ENCODE data around the gene CDC42BPA. TPM values are rescaled to one million over a fixed set of nuclear protein-coding genes. Genes with fewer than 3 reads are reported as not detected.

Gene CDC42BPA
- total and polyA plus RNA-seq, 9 of the 15 experiments (the other 6 are each of a cell fraction or from before 2014, with no cell fraction given): 8.0 to 77.5 (median 52.1) TPM

DNA sequence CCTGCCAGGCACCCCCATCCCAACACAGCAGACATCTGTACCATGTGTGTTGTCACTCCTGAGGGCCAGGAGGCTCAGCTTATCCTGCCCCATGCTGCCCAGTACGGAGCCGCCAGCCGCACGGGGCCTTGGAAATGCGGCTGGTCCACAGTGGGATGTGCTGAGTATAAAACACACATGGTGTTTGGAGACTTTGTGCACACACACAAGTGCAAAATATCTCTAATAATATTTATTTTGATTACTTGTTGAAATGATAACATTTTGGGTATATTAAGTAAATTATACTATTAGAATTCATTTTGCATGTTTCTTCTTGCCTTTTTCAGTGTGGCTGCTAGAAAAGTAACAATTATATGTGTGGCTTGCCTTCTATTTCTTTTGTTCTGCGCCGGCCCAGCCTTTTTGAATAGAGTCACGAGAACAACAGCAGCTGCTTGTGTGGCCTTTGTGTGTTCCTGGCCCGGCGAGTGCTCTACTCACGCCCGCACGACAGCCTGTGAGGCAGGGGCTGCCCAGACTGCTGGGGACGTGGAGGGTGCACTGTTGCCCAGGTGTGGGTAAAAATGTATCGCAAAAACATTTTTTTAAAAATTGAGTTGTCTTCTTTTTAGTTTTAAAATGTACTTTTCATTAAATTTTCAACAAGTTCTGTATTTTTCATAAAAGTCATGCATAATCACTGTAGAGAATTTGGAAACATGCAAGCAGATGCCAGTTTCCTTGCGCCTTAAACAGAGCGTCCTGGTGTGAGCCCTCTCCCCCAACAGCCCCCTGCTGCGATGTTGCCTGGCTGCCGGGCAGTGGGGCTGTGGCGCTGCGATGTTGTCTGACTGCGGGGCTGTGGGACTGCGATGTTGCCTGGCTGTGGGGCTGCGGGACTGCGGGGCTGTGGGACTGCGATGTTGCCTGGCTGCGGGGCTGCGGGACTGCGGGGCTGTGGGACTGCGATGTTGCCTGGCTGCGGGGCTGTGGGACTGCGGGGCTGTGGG is 342.7 kb downstream of the CDC42BPA start:
- 93% methylated on average over 22 of the region's 32 CpGs for WGBS (ENCODE audit: insufficient coverage, low coverage, missing lambda C conversion rate)

More for the DNA sequence above, 342.7 kb downstream of the CDC42BPA start:
- DNase-seq (ENCODE audit: extremely low read depth in 1 of 4, low spot score in 3 of 4) (no peak), ATAC-seq (no peak), FAIRE-seq (no peak)
- Histone ChIP-seq H3K9me3 (replicated peaks; ENCODE audit: control insufficient read depth, insufficient read depth, low read depth, low read length) (no peaks in the 10 kb centered on the region), H3K9ac (ENCODE audit: insufficient read depth in 1 of 2, low read depth in 2 of 2, low read length in 2 of 2) (no peak overlapping the region; a peak in 1 of 4 replicates), H3K4me3 (no peak overlapping the region), H3K4me2 (ENCODE audit: insufficient read depth, low read length) (no peak overlapping the region), H3K79me2 (ENCODE audit: control insufficient read depth, insufficient read depth, low read length) (no peaks in the 10 kb centered on the region), H3K27me3 (ENCODE audit: control insufficient read depth in 2 of 2, insufficient read depth in 2 of 2, low read length in 2 of 2) (no peaks in the 10 kb centered on the region), H3K36me3 (ENCODE audit: control insufficient read depth, insufficient read depth, low read length) (0 out of 3 replicates have a peak, but pooled peaks cover 2% of the 10 kb centered on the region), H3K4me1 (replicated peaks in 1 of 2; ENCODE audit: control insufficient read depth in 2 of 2, insufficient read depth in 2 of 2, low read length in 2 of 2) (peaks cover 0 to 15% of the 10 kb centered on the region in 2 experiments; a peak in 1 of 5 replicates), H3K9me1 (ENCODE audit: control insufficient read depth, insufficient read depth, low read length) (peaks cover 4% of the 10 kb centered on the region), H4K20me1 (replicated peaks; ENCODE audit: control insufficient read depth, insufficient read depth, low read length) (no peaks in the 10 kb centered on the region; the same call in 1 of the 2 replicates), H3K27ac (ENCODE audit: extremely low read depth, low read depth, low read length) (no peak overlapping the region), H2AFZ (ENCODE audit: low read depth, low read length) (no peak overlapping the region)
- BruUV-seq (replicated peaks): no TSS peak
- POLR2A ChIA-PET: interaction anchor here (0.7 to 1.0 kb wide), 3 partner anchors 14 to 1750 kb away, joined by 3 to 4 read pairs (median 3); no protein-coding TSS in a partner anchor
- TF ChIP-seq ATF2 (CRISPR knock-in tag; IDR thresholded peaks at IDR 0.05): no peak
- TF ChIP-seq POLR2G (IDR thresholded peaks at IDR 0.05; ENCODE audit: low read depth, low read length): 0 out of 2 replicates have a peak, but pooled peaks have one; percentile 38
- TF ChIP-seq, protein P1, sequence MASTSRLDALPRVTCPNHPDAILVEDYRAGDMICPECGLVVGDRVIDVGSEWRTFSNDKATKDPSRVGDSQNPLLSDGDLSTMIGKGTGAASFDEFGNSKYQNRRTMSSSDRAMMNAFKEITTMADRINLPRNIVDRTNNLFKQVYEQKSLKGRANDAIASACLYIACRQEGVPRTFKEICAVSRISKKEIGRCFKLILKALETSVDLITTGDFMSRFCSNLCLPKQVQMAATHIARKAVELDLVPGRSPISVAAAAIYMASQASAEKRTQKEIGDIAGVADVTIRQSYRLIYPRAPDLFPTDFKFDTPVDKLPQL (IDR thresholded peaks at IDR 0.05; ENCODE audit: extremely low read depth, insufficient read length): no peak
- no peak for TF ChIP-seq NFATC3 (IDR thresholded peaks at IDR 0.05)
- no peak for TF ChIP-seq ZSCAN32 (CRISPR knock-in tag; IDR thresholded peaks at IDR 0.05)
- intact Hi-C loops (cut with micrococcal nuclease) (no loop called here), in situ Hi-C loops (cut with MboI) (no loop called here)
- CTCF ChIA-PET (ENCODE audit: low intra/inter-chr PET ratio): no interaction called here
